ENCODE results near the gene PLA2G7.
A peak's percentile ranks its signal among the peaks of the same experiment; 100 is the strongest.

PLA2G7 gene

DNA sequence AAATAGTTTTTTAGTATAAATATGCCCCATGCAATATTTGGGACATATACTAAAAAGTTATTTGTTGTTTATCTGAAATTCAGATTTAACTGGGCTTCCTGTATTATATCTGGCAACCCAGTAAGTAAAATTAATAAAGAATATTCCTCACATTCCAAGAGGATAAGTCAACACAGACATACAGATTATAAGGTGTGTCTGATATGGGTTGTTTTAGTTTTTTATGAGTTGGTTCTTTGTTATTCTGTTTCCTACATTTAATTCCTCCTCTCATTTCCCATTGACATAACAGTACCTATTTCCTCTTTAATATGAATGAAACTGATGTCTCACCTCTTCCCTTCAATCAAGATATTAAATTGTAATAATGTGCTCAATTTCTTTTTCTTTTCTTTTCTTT lies 1.7 kb upstream of the PLA2G7 start:
- H3K4me3 ChIP-seq (replicated peaks; ENCODE audit: low read depth, low read length), result no peak overlapping the region
- no peak for DNase-seq (ENCODE audit: extremely low read depth, low read depth)
- TF ChIP-seq, protein P1, sequence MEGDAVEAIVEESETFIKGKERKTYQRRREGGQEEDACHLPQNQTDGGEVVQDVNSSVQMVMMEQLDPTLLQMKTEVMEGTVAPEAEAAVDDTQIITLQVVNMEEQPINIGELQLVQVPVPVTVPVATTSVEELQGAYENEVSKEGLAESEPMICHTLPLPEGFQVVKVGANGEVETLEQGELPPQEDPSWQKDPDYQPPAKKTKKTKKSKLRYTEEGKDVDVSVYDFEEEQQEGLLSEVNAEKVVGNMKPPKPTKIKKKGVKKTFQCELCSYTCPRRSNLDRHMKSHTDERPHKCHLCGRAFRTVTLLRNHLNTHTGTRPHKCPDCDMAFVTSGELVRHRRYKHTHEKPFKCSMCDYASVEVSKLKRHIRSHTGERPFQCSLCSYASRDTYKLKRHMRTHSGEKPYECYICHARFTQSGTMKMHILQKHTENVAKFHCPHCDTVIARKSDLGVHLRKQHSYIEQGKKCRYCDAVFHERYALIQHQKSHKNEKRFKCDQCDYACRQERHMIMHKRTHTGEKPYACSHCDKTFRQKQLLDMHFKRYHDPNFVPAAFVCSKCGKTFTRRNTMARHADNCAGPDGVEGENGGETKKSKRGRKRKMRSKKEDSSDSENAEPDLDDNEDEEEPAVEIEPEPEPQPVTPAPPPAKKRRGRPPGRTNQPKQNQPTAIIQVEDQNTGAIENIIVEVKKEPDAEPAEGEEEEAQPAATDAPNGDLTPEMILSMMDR (IDR thresholded peaks at IDR 0.05; ENCODE audit: low read depth, low read length, missing control alignments), result no peak

GRCh38 chr6:46735720-46736031 lies 501 bp upstream of the PLA2G7 start:
- TF ChIP-seq, protein P1 (IDR thresholded peaks at IDR 0.05; ENCODE audit: low read depth, low read length, missing control alignments), result no peak
- no peak overlapping the region for H3K4me3 ChIP-seq (replicated peaks; ENCODE audit: low read depth, low read length)
- DNase-seq (ENCODE audit: extremely low read depth, low read depth), result no peak

DNA sequence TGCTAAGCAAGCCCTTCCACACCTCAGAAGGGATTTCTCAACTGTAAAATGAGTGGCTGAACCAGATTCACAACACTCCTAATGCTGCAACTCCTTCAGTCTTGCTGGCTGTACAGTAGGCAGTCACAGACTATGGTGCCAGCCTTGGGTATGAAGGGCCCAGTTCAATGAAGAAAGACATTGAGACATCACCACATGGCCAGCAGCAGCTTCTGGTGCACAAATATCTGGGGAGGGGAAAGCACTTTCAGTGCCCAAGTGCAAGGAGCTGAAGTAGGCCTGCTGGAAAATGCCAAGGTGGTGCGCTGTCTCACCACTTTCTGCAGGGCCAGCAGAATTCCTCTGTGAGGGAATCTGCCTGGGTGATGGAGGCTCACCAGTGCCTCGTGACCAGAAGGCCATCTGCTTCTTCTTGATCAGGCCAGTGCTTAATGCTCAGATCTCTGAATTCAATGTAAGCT lies 1.8 kb downstream of the PLA2G7 start:
- no peak for DNase-seq (ENCODE audit: extremely low read depth, low read depth)
- TF ChIP-seq, protein P1 (IDR thresholded peaks at IDR 0.05; ENCODE audit: low read depth, low read length, missing control alignments), result no peak
- no peak overlapping the region for H3K4me3 ChIP-seq (replicated peaks; ENCODE audit: low read depth, low read length)

DNA sequence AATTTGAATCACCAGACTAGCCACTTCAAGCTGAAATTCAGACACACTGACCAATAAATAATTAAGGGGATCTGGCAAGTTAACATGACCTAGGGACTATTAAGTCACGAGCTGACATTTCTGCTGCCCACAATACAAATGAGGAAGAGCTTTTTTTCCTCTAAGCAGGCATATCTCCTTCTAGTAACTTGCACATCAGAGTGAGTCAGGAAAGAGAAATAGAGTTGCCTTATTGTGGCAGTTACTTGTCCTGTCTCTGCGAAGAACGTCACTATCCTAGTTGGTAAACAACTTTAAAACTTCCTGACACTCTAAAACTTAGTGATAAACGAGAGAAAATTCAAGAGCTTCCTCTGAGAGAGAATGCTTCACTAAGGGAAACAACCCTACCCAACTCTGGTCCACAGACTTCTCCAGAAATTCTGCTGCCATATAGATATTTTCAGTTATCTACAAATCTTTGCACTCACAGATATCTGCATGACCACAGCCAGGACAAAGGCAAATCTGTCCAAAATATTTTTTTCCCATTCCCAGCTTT lies 4.2 kb downstream of the PLA2G7 start:
- TF ChIP-seq, protein P1 (IDR thresholded peaks at IDR 0.05; ENCODE audit: low read depth, low read length, missing control alignments), result no peak
- H3K4me3 ChIP-seq (replicated peaks; ENCODE audit: low read depth, low read length), result no peak overlapping the region
- DNase-seq (ENCODE audit: extremely low read depth, low read depth), result no peak

GRCh38 chr6:46729787-46730326 lies 5.3 kb downstream of the PLA2G7 start:
- H3K4me3 ChIP-seq (replicated peaks; ENCODE audit: low read depth, low read length), result no peak overlapping the region
- DNase-seq (ENCODE audit: extremely low read depth, low read depth), result no peak
- TF ChIP-seq, protein P1 (IDR thresholded peaks at IDR 0.05; ENCODE audit: low read depth, low read length, missing control alignments), result no peak

GRCh38 chr6:46720401-46720800 lies 14.8 kb downstream of the PLA2G7 start:
- DNase-seq (ENCODE audit: extremely low read depth, low read depth), result no peak
- TF ChIP-seq, protein P1 (IDR thresholded peaks at IDR 0.05; ENCODE audit: low read depth, low read length, missing control alignments), result no peak
- H3K4me3 ChIP-seq (replicated peaks; ENCODE audit: low read depth, low read length), result no peak overlapping the region

DNA sequence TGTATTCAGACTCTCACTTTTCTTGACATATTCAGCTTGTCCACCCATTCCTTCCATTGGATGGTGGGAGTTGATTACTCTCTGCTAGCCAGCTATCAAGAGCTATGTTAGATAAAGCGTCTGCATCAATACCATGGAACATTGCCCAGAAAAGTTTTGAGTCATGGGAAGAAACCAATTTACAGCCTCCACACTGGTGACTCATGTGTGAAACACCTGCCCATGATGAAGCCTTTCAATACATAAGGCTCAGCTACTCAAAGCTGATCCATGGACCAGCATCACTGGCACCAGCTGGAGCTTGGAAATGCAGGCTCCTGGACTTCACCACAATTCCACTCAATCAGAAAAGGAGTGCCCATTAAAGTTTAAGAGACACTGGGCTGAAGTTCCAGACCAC lies 16.1 kb downstream of the PLA2G7 start:
- peak; percentile 10 for DNase-seq (ENCODE audit: extremely low read depth, low read depth)
- no peak overlapping the region for H3K4me3 ChIP-seq (replicated peaks; ENCODE audit: low read depth, low read length)
- TF ChIP-seq, protein P1 (IDR thresholded peaks at IDR 0.05; ENCODE audit: low read depth, low read length, missing control alignments), result no peak
